Esophagus muscularis mucosa (tissue), 4 donors: ENCODE data around the gene CTDP1. TPM values are rescaled to one million over a fixed set of nuclear protein-coding genes. Genes with fewer than 3 reads are reported as not detected.

Source experiments
- DNase-seq: peaks from one replicate; pipeline ENCODE4 v3.0.0-alpha.2; 2017; ENCODE audit errors: extremely low spot score
- H3K27ac ChIP-seq, 4 donors: fragments of 200-600 bp; sonication (generic); replicated peaks in 1 of 4; 1 replicate in 3 of 4; 2 replicates in 1 of 4; pipeline ENCODE4 v1.5.1; 2016 to 2019; ENCODE audit warnings: mild to moderate bottlenecking in 1 of 4
- H3K27me3 ChIP-seq, 4 donors: fragments of 200-600 bp; sonication (generic); one replicate each; pipeline versions ENCODE4 v1.5.1 to v1.6.0; 2016 to 2019
- H3K36me3 ChIP-seq, 4 donors: fragments of 200-600 bp; sonication (generic); one replicate each; pipeline ENCODE4 v1.5.1; 2016 to 2019
- H3K4me1 ChIP-seq, 4 donors: fragments of 200-600 bp; sonication (generic); one replicate each; pipeline ENCODE4 v1.5.1; 2016 to 2019
- H3K4me3 ChIP-seq, 4 donors: fragments of 200-600 bp; sonication (generic); 1 replicate in 2 of 4; 2 replicates in 2 of 4; pipeline ENCODE4 v1.5.1; 2016 to 2019; ENCODE audit warnings: mild to moderate bottlenecking in 4 of 4, moderate library complexity in 1 of 4
- H3K9me3 ChIP-seq, 4 donors: fragments of 200-600 bp; sonication (generic); 1 replicate in 3 of 4; 2 replicates in 1 of 4; pipeline ENCODE4 v1.5.1; 2016 to 2019
- EP300 ChIP-seq: sonication (generic); formaldehyde crosslinking; IDR thresholded peaks from one replicate; pipeline ENCODE4 v1.6.1; 2017; ENCODE audit warnings: antibody characterized with exemption
- POLR2A ChIP-seq: fragments of 450-650 bp; IDR thresholded peaks from one replicate; pipeline ENCODE4 v1.6.1; 2017; ENCODE audit warnings: antibody characterized with exemption, moderate library complexity, mild to moderate bottlenecking, low read depth
- POLR2AphosphoS5 ChIP-seq, 2 donors: sonication (generic); formaldehyde crosslinking; IDR thresholded peaks; one replicate each; pipeline ENCODE4 v1.6.1; 2017; ENCODE audit warnings: antibody characterized with exemption in 2 of 2
- WGBS: methylation state at CpG from one replicate; pipeline ENCODE4 v1.1.5; 2018; 5-methylcytosine and 5-hydroxymethylcytosine counted together
- intact Hi-C: fragments of 100-400 bp; cut with DNase I; formaldehyde crosslinking; loops from one replicate; pipeline ENCODE4 v1.15.1; 2023
- total RNA-seq, 4 donors: library from RNA; depleted of rRNA; stranded (reverse); fragments of >200 nt; gene quantifications; one replicate each; pipeline versions ENCODE4 v1.1.0 to v1.2.1, GENCODE V29; 2016
- TF ChIP-seq, protein P1 (sequence below), 3 experiments: fragments of 200-600 bp in 2 of 3; fragments of 450-650 bp in 1 of 3; sonication (generic) in 2 of 3; IDR thresholded peaks; one replicate each; pipeline ENCODE4 v1.5.1; 2017 to 2019; ENCODE audit warnings: antibody characterized with exemption in 3 of 3, mild to moderate bottlenecking in 2 of 3, moderate library complexity in 1 of 3

CTDP1 gene
- total RNA-seq, 4 donors from 2014 or later = 22.0 to 28.5 (median 24.5) TPM

DNA sequence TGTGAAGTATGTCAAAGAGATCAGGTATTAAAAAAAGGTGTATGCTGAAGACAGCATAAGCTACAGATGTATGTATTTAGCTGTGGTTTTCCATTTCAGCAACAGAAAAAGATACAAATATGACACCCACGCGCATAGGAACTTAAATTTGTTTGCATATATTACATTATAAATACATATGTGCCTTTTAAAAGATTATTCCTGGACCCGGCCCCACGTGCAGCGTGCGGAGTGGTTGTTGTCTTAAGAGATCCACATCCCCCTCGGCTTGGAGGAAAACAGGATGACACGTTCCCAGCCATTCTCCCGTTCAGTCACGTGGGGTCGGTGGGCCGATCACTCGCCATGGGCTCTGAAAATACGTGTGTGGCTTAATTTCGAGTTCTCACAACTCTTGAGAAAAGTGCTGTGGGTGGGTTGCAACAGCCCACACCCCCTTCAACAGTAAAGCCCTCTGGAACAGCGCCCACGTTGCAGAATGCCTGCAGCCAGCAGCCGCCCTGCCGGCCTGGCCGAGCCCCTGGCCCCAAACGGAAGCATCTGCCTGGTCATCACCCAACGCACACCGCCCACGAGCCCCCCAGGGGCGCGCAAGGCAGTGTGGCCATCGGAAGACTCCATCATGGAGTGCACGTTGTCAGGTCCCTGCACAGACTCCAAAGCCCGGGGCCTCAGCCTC, 99.6 kb downstream of the CTDP1 start:
- intact Hi-C loops = no loop called here
- Histone ChIP-seq H3K4me3 (no peak overlapping the region), H3K27me3 (peaks cover 0 to 71% (median 4%) of the 10 kb centered on the region in 4 donors), H3K4me1 (no peaks in the 10 kb centered on the region), H3K9me3 (no peaks in the 10 kb centered on the region), H3K36me3 (no peaks in the 10 kb centered on the region), H3K27ac (no peak overlapping the region)
- DNase-seq = no peak
- 69% methylated on average over 19 of the region's 29 CpGs for WGBS
- no peak for TF ChIP-seq EP300
- TF ChIP-seq POLR2AphosphoS5 (IDR thresholded peaks at IDR 0.05) = no peak
- TF ChIP-seq POLR2A = no peak
- TF ChIP-seq, protein P1, sequence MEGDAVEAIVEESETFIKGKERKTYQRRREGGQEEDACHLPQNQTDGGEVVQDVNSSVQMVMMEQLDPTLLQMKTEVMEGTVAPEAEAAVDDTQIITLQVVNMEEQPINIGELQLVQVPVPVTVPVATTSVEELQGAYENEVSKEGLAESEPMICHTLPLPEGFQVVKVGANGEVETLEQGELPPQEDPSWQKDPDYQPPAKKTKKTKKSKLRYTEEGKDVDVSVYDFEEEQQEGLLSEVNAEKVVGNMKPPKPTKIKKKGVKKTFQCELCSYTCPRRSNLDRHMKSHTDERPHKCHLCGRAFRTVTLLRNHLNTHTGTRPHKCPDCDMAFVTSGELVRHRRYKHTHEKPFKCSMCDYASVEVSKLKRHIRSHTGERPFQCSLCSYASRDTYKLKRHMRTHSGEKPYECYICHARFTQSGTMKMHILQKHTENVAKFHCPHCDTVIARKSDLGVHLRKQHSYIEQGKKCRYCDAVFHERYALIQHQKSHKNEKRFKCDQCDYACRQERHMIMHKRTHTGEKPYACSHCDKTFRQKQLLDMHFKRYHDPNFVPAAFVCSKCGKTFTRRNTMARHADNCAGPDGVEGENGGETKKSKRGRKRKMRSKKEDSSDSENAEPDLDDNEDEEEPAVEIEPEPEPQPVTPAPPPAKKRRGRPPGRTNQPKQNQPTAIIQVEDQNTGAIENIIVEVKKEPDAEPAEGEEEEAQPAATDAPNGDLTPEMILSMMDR (IDR thresholded peaks at IDR 0.05) = no peak

DNA sequence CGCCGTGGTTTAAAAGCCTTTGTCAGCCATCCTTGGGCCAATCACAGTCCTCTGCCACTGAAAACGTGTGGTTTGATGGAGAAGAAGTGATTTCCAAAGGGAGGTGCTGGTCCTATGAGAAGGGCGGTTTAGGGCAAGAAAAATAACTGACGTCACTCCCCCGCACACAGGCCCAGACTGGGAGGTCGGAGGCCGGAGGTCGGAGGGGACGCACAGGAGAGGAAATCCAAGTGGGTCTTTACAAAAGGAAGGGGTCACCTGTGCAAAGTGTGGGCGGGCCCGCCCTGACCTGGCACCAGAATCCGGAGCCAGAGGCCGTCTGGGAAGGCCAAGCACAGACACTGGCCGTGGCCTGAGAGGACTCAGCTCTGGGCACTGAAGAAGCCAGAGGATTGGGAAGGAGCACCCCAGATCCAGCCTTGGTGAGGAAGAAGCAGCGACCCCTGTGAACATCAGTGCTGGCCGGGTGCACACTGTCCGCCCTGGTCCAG, 100.1 kb downstream of the CTDP1 start:
- WGBS = 86% methylated on average over 16 of the region's 18 CpGs
- H3K9me3 ChIP-seq = no peaks in the 10 kb centered on the region
- no peaks in the 10 kb centered on the region for H3K4me1 ChIP-seq
- H3K27ac ChIP-seq = no peak overlapping the region
- TF ChIP-seq EP300 = no peak
- TF ChIP-seq, protein P1 (IDR thresholded peaks at IDR 0.05) = no peak
- TF ChIP-seq POLR2AphosphoS5 (IDR thresholded peaks at IDR 0.05) = no peak
- no peak for TF ChIP-seq POLR2A
- peaks cover 0 to 71% (median 4%) of the 10 kb centered on the region in 4 donors for H3K27me3 ChIP-seq
- H3K36me3 ChIP-seq = no peaks in the 10 kb centered on the region
- H3K4me3 ChIP-seq = no peak overlapping the region
- intact Hi-C loops = no loop called here
- no peak for DNase-seq

DNA sequence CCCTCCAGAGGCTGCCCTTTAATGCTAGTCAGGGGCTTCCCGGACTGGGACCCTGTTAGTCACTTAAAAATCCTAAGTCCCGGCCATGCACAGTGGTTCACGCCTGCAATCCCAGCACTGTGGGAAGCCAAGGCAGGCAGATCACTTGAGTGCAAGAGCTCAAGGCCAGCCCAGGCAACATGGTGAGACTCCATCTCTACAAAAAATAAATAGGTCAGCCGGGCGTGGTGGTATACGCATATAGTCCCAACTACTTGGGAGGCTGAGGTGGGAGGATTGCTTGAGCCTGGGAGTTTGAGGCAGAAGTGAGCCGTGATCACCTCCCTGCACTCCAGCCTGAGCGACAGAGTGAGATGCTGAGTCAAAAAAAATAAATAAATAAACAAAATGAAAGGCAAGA, 100.9 kb downstream of the CTDP1 start:
- no peaks in the 10 kb centered on the region for H3K36me3 ChIP-seq
- DNase-seq = no peak
- no peak overlapping the region for H3K27ac ChIP-seq
- intact Hi-C loops = no loop called here
- TF ChIP-seq POLR2A (no peak), POLR2AphosphoS5 (IDR thresholded peaks at IDR 0.05) (no peak), EP300 (no peak)
- TF ChIP-seq, protein P1 (IDR thresholded peaks at IDR 0.05) = no peak
- H3K9me3 ChIP-seq = no peaks in the 10 kb centered on the region
- H3K27me3 ChIP-seq = peaks cover 0 to 71% (median under 1%) of the 10 kb centered on the region in 4 donors
- H3K4me1 ChIP-seq = no peaks in the 10 kb centered on the region
- H3K4me3 ChIP-seq = no peak overlapping the region
- 84% methylated on average over 8 of the region's 8 CpGs for WGBS

DNA sequence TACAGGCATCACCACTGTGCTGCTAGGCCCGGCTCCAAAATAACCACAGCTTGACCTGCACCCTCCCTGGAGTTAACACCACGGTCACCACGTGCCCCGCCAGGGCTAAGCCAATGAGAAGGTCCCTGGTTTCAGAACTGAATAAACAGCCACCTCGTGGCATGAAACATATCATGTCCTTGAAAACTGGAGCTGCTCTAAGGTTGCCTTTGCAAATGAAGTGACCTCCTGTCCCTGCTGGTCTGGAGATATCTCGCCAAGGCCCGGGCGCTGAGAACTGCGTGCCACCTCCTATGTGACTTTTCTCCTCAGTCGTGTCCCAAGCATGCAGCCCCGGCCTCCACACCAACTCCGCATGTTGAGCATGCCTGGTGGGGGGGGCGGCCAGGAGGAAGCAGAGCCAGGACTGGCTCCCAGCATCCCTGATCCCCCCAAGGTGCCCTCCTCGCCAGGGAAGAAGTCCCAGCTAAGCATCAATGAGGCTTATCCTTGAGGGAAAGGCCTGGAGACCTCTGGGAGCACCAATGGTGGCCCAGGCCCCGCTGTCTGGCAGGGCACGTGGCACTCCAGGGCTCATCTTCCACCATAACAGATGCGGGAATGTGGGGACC, 101.8 kb downstream of the CTDP1 start:
- intact Hi-C loops = no loop called here
- Histone ChIP-seq H3K4me1 (no peaks in the 10 kb centered on the region), H3K9me3 (no peaks in the 10 kb centered on the region), H3K36me3 (no peaks in the 10 kb centered on the region), H3K4me3 (no peak overlapping the region), H3K27ac (no peak overlapping the region), H3K27me3 (peaks cover 0 to 71% (median under 1%) of the 10 kb centered on the region in 4 donors)
- no peak for DNase-seq
- TF ChIP-seq EP300 (no peak), POLR2AphosphoS5 (IDR thresholded peaks at IDR 0.05) (no peak), POLR2A (no peak)
- TF ChIP-seq, protein P1 (IDR thresholded peaks at IDR 0.05) = no peak
- WGBS = 84% methylated on average over 10 of the region's 17 CpGs
